Sigmoid colon (tissue), 7 donors: ENCODE data around the gene MATCAP1. TPM values are rescaled to one million over a fixed set of nuclear protein-coding genes. Genes with fewer than 3 reads are reported as not detected.

Experiments used
- DNase-seq: peaks from one replicate; pipeline ENCODE4 v3.0.0-alpha.2; 2019
- H3K27ac ChIP-seq, 4 donors: fragments of 200-600 bp; sonication (generic); one replicate each; pipeline ENCODE4 v1.5.1; 2016 to 2019; ENCODE audit warnings: mild to moderate bottlenecking in 1 of 4
- H3K27me3 ChIP-seq, 3 donors: fragments of 200-600 bp; sonication (generic); one replicate each; pipeline ENCODE4 v1.5.1; 2019; ENCODE audit warnings: mild to moderate bottlenecking in 1 of 3
- H3K36me3 ChIP-seq, 4 donors: fragments of 200-600 bp; sonication (generic); one replicate each; pipeline ENCODE4 v1.5.1; 2016 to 2019
- H3K4me1 ChIP-seq, 4 donors: fragments of 200-600 bp; sonication (generic); one replicate each; pipeline ENCODE4 v1.5.1; 2017 to 2019
- H3K4me3 ChIP-seq, 4 donors: fragments of 200-600 bp; sonication (generic); one replicate each; pipeline ENCODE4 v1.5.1; 2017 to 2019; ENCODE audit warnings: mild to moderate bottlenecking in 2 of 4, moderate library complexity in 1 of 4
- H3K9me3 ChIP-seq, 4 donors: fragments of 200-600 bp in 3 of 4; sonication (generic) in 3 of 4; one replicate each; pipeline versions ENCODE4 v1.5.1 to v1.6.1; 2013 to 2019
- EP300 ChIP-seq, 4 donors: sonication (generic); formaldehyde crosslinking; IDR thresholded peaks; one replicate each; pipeline ENCODE4 v1.6.1; 2017; ENCODE audit warnings: antibody characterized with exemption in 4 of 4
- POLR2A ChIP-seq, 2 donors: fragments of 450-650 bp; IDR thresholded peaks; one replicate each; pipeline ENCODE4 v1.6.1; 2016; ENCODE audit warnings: antibody characterized with exemption in 2 of 2, mild to moderate bottlenecking in 2 of 2, moderate library complexity in 2 of 2
- POLR2AphosphoS5 ChIP-seq, 4 donors: sonication (generic); formaldehyde crosslinking; IDR thresholded peaks; one replicate each; pipeline ENCODE4 v1.6.1; 2017; ENCODE audit warnings: antibody characterized with exemption in 4 of 4
- WGBS, 2 donors: extraction: QIAGEN DNeasy Blood & Tissue Kit; methylation state at CpG; one replicate each; pipeline ENCODE4 v1.1.7; 2013; 5-methylcytosine and 5-hydroxymethylcytosine counted together
- intact Hi-C: fragments of 100-400 bp; cut with DNase I; formaldehyde crosslinking; loops from one replicate; pipeline ENCODE4 v1.15.1; 2023
- polyA plus RNA-seq, 3 donors: library from polyadenylated mRNA; stranded (reverse); fragments of 200-250 nt; gene quantifications; one replicate each; pipeline ENCODE4 v1.2.3, GENCODE V29; 2013
- total RNA-seq, 4 donors: library from RNA; depleted of rRNA; stranded (reverse); fragments of >200 nt; gene quantifications; one replicate each; pipeline ENCODE4 v1.1.0, GENCODE V29; 2016
- TF ChIP-seq, protein P1 (sequence below), 4 experiments: fragments of 450-650 bp in 3 of 4; fragments of 200-600 bp in 1 of 4; IDR thresholded peaks; one replicate each; pipeline ENCODE4 v1.5.1; 2016 to 2019; ENCODE audit warnings: antibody characterized with exemption in 4 of 4, mild to moderate bottlenecking in 3 of 4, moderate library complexity in 2 of 4
- donor health status: healthy with polysubstance abuse.
- donor health status: Bipolar disorder and iron deficiency.
- donor health status: healthy.

Gene MATCAP1
- total and polyA plus RNA-seq, 7 donors: 3.0 to 30.3 (median 9.4) TPM

DNA sequence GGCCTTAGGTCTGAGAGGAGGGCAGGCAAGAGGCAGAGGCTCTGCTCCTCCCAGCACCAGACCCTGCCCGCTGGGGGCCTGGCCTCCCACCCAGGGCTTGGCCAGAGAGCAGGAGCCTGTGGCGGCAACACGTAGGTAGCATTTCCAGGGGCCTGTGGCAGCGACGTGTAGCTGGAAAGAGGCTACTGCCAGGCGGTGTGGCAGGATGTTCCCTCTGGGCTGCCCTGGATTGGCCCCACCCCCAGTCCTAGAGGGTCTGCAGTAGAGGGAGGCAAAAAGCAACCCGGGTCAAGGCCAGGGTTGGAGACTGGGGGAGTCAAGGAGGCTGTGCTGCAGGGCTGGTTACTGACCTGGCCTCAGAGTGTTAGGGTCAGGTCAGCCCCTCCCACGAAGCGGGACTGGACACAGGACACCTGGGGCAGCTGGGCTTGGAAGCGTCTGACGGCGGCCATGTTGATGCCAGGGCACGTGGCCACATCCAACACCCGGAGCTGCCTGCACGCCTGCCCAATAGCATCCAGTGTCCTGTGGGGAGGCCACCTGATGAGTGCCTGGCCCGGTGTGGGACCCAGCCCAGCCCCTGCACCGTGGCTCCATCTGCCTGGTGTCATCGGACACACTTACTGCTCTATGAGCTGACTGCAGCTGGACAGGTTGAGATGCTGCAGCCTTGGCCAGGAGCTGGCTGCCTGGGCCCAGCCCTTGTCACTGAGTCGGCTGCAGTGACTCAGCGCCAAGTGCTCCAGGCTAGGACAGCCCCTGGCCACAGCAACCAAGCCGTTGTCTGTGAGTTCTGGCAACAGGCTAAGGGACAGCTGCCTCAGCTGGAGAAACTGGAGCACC, 23.7 kb upstream of the MATCAP1 start:
- intact Hi-C loops: no loop called here
- Histone ChIP-seq H3K27ac (no peak overlapping the region), H3K27me3 (no peaks in the 10 kb centered on the region), H3K9me3 (no peaks in the 10 kb centered on the region), H3K36me3 (peaks cover 0 to 4% (median 0%) of the 10 kb centered on the region in 4 donors), H3K4me3 (no peak overlapping the region), H3K4me1 (no peaks in the 10 kb centered on the region)
- DNase-seq: no peak
- TF ChIP-seq EP300 (IDR thresholded peaks at IDR 0.05) (no peak), POLR2A (IDR thresholded peaks at IDR 0.05) (no peak), POLR2AphosphoS5 (IDR thresholded peaks at IDR 0.05) (no peak)
- TF ChIP-seq, protein P1, sequence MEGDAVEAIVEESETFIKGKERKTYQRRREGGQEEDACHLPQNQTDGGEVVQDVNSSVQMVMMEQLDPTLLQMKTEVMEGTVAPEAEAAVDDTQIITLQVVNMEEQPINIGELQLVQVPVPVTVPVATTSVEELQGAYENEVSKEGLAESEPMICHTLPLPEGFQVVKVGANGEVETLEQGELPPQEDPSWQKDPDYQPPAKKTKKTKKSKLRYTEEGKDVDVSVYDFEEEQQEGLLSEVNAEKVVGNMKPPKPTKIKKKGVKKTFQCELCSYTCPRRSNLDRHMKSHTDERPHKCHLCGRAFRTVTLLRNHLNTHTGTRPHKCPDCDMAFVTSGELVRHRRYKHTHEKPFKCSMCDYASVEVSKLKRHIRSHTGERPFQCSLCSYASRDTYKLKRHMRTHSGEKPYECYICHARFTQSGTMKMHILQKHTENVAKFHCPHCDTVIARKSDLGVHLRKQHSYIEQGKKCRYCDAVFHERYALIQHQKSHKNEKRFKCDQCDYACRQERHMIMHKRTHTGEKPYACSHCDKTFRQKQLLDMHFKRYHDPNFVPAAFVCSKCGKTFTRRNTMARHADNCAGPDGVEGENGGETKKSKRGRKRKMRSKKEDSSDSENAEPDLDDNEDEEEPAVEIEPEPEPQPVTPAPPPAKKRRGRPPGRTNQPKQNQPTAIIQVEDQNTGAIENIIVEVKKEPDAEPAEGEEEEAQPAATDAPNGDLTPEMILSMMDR (IDR thresholded peaks at IDR 0.05): no peak
- WGBS, 2 donors: 58 to 82% methylated on average over 21 of the region's 21 CpGs

DNA sequence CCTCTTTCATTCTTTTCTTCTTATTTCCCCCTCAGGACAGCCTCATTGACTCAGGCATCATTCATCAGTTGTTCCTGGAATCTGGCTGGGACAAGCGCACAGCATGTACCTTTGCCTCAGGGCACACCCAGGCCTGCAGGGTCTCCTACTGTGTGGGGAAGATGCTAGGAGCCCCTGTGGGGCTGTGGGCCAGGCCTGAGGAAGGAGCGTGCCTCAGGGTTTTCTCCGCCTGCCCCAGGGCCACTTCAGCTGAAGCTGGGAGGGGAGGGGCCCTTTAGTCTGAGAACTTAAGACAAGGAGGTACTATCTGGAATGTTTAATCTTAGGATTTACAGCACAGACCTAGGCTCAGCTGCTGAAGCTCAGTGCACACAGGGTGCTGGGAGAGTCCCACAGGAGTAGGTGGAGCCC, 23.1 kb upstream of the MATCAP1 start:
- WGBS, 2 donors: 92 to 93% methylated on average over 3 of the region's 3 CpGs
- Histone ChIP-seq H3K9me3 (no peaks in the 10 kb centered on the region), H3K27me3 (no peaks in the 10 kb centered on the region), H3K4me1 (no peaks in the 10 kb centered on the region), H3K27ac (no peak overlapping the region), H3K36me3 (peaks cover 0 to 8% (median 3%) of the 10 kb centered on the region in 4 donors), H3K4me3 (no peak overlapping the region)
- intact Hi-C loops: no loop called here
- DNase-seq: no peak
- TF ChIP-seq EP300 (IDR thresholded peaks at IDR 0.05) (no peak), POLR2AphosphoS5 (IDR thresholded peaks at IDR 0.05) (no peak), POLR2A (IDR thresholded peaks at IDR 0.05) (no peak)
- TF ChIP-seq, protein P1 (IDR thresholded peaks at IDR 0.05): no peak

DNA sequence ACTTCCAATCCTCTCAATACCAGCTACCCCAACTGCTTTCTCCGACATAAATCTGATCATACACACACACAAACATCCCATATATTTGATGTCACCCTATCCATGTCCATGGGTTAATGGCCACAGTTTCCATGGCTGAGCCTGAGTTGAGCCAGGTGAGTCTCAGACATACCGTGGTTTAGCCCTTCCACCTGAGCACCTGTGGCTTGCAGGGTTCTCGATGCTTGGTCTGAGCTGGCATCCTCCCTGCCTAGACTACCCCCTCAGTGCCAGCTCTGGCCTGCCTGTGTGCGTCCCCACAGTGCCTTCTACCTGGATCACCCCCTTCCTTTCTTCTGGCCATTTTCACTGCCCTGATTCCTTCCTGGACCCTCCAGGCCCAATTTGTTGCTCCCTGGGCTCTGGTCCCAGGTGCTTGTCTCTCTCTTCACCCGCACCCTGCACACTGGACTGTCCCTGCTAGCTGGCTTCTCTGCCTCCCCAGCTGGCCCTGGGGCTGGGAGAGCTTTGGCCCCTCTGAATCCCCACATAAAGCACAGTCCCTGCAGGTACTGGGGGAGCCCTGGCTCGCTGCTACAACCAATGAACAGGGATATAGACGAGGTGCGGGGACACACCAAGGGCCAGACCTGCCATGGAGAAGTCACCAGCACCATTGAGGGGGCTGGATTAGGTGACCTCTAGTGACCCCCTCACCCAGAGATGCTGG, 22.5 kb upstream of the MATCAP1 start:
- H3K27ac ChIP-seq: no peak overlapping the region
- no peaks in the 10 kb centered on the region for H3K4me1 ChIP-seq
- H3K9me3 ChIP-seq: no peaks in the 10 kb centered on the region
- DNase-seq: no peak
- peaks cover 0 to 14% (median 6%) of the 10 kb centered on the region in 4 donors for H3K36me3 ChIP-seq
- no peak overlapping the region for H3K4me3 ChIP-seq
- WGBS, 2 donors: 88 to 94% methylated on average over 8 of the region's 8 CpGs
- no peaks in the 10 kb centered on the region for H3K27me3 ChIP-seq
- intact Hi-C loops: no loop called here
- TF ChIP-seq, protein P1 (IDR thresholded peaks at IDR 0.05): no peak
- no peak for TF ChIP-seq EP300 (IDR thresholded peaks at IDR 0.05)
- no peak for TF ChIP-seq POLR2A (IDR thresholded peaks at IDR 0.05)
- TF ChIP-seq POLR2AphosphoS5 (IDR thresholded peaks at IDR 0.05): no peak

DNA sequence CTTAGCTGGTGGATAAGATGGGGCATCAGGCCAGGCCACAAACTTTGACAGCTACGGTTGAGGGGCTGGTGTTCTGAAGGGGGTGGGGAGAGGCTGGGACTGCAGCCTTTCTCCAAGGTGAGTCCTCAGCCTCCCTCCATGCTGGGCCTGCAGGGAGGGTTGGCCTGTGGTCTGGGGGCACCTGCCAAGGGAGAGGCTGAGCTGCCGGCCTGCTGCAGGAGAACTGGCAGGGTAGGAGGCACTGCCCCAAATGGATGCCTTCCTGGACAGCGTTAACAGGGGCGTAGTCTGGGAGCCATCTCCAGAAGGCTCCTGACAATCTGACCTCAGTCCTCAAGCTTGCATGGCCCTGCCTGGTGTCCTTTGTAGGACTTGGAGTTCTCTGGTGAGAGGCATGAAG, 20.3 kb upstream of the MATCAP1 start:
- H3K4me1 ChIP-seq: peaks cover 0 to 9% (median 3%) of the 10 kb centered on the region in 4 donors
- TF ChIP-seq POLR2A (IDR thresholded peaks at IDR 0.05) (no peak), POLR2AphosphoS5 (IDR thresholded peaks at IDR 0.05) (no peak), EP300 (IDR thresholded peaks at IDR 0.05) (no peak)
- TF ChIP-seq, protein P1 (IDR thresholded peaks at IDR 0.05): no peak
- H3K9me3 ChIP-seq: no peaks in the 10 kb centered on the region
- no peak for DNase-seq
- H3K27ac ChIP-seq: no peak overlapping the region
- H3K36me3 ChIP-seq: peaks cover 0 to 14% (median 6%) of the 10 kb centered on the region in 4 donors
- intact Hi-C loops: no loop called here
- WGBS, 2 donors: 83 to 86% methylated on average over 4 of the region's 4 CpGs
- no peaks in the 10 kb centered on the region for H3K27me3 ChIP-seq
- no peak overlapping the region for H3K4me3 ChIP-seq
